Measurements from ENCODE around the gene UPF3A.

UPF3A gene

GRCh38 chr13:114321256-114321655 lies 39.9 kb downstream of the UPF3A start:
- CTCF ChIA-PET: interaction anchor here (0.6 to 1.1 kb wide), 2 partner anchors 17 to 41 kb away, joined by 3 to 4 read pairs; no protein-coding TSS in a partner anchor
- no peak for TF ChIP-seq ZNF571 (tag by site-specific recombination; IDR thresholded peaks at IDR 0.05)
- TF ChIP-seq ZBTB10 (tag by site-specific recombination; IDR thresholded peaks at IDR 0.05): no peak
- TF ChIP-seq ZNF114 (tag by site-specific recombination; IDR thresholded peaks at IDR 0.05): no peak
- no peak for TF ChIP-seq ZNF530 (tag by site-specific recombination; IDR thresholded peaks at IDR 0.05; ENCODE audit: low read depth)
- TF ChIP-seq ZNF707 (tag by site-specific recombination; IDR thresholded peaks at IDR 0.05): no peak
- TF ChIP-seq ZNF155 (tag by site-specific recombination; IDR thresholded peaks at IDR 0.05): no peak
- POLR2A ChIA-PET: no interaction called here
- H3K4me1 ChIP-seq (ENCODE audit: control insufficient read depth, insufficient read depth, low read length): no peaks in the 10 kb centered on the region
- no peaks in the 10 kb centered on the region for H3K9me3 ChIP-seq (ENCODE audit: control insufficient read depth, insufficient read depth, low read depth, low read length)
- H3K27ac ChIP-seq (ENCODE audit: extremely low read depth, low read depth, low read length): no peak overlapping the region
- H3K4me3 ChIP-seq (ENCODE audit: low read depth, low read length): no peak overlapping the region
- H3K36me3 ChIP-seq (ENCODE audit: control insufficient read depth in 2 of 2, insufficient read depth in 1 of 2, low read length in 2 of 2): peaks cover 25 to 67% of the 10 kb centered on the region in 2 experiments

- ChIA-PET CTCF (no interaction called here), POLR2A (no interaction called here)
- Histone ChIP-seq H3K27ac (ENCODE audit: extremely low read depth, low read depth, low read length) (no peak overlapping the region), H3K4me3 (ENCODE audit: low read depth, low read length) (no peak overlapping the region), H3K9me3 (ENCODE audit: control insufficient read depth, insufficient read depth, low read depth, low read length) (no peaks in the 10 kb centered on the region), H3K4me1 (ENCODE audit: control insufficient read depth, insufficient read depth, low read length) (no peaks in the 10 kb centered on the region), H3K36me3 (ENCODE audit: control insufficient read depth in 2 of 2, insufficient read depth in 1 of 2, low read length in 2 of 2) (peaks cover 25 to 68% of the 10 kb centered on the region in 2 experiments)
- no peak for TF ChIP-seq ZNF548 (tag by site-specific recombination; IDR thresholded peaks at IDR 0.05)
These were observed 41.9 kb downstream of the UPF3A start for GRCh38 chr13:114323349-114323748.

GRCh38 chr13:114324334-114324733 lies 42.9 kb downstream of the UPF3A start:
- H3K9me3 ChIP-seq (ENCODE audit: control insufficient read depth, insufficient read depth, low read depth, low read length): no peaks in the 10 kb centered on the region
- H3K27ac ChIP-seq (ENCODE audit: extremely low read depth, low read depth, low read length): no peak overlapping the region
- POLR2A ChIA-PET: no interaction called here
- H3K36me3 ChIP-seq (ENCODE audit: control insufficient read depth in 2 of 2, insufficient read depth in 1 of 2, low read length in 2 of 2): peaks cover 25 to 69% of the 10 kb centered on the region in 2 experiments
- CTCF ChIA-PET: no interaction called here
- TF ChIP-seq SP7 (tag by site-specific recombination; IDR thresholded peaks at IDR 0.05) (no peak), ZNF112 (tag by site-specific recombination; IDR thresholded peaks at IDR 0.05) (no peak), ZNF701 (tag by site-specific recombination; IDR thresholded peaks at IDR 0.05) (no peak), ZNF610 (tag by site-specific recombination; IDR thresholded peaks at IDR 0.05; ENCODE audit: borderline replicate concordance) (no peak), ZNF843 (tag by site-specific recombination; IDR thresholded peaks at IDR 0.05) (no peak), ZNF354C (tag by site-specific recombination; IDR thresholded peaks at IDR 0.05; ENCODE audit: borderline replicate concordance, low read depth) (no peak), ZFP41 (tag by site-specific recombination; IDR thresholded peaks at IDR 0.05; ENCODE audit: borderline replicate concordance) (no peak), YY1 (tag by site-specific recombination; IDR thresholded peaks at IDR 0.05) (no peak), ZBTB17 (tag by site-specific recombination; IDR thresholded peaks at IDR 0.05) (no peak), ZNF18 (tag by site-specific recombination; IDR thresholded peaks at IDR 0.05) (no peak)
- H3K4me3 ChIP-seq (ENCODE audit: low read depth, low read length): no peak overlapping the region
- no peaks in the 10 kb centered on the region for H3K4me1 ChIP-seq (ENCODE audit: control insufficient read depth, insufficient read depth, low read length)
